PFSK-1 (cell line): ENCODE measurements around the gene CRLF2.

Experiments
- FOXP2 ChIP-seq: optimal IDR thresholded peaks from 2 replicates; pipeline ENCODE3; 2011; ENCODE audit warnings: borderline replicate concordance, control low read depth, inconsistent platforms; ENCODE audit not compliant: insufficient read depth; ENCODE audit errors: extremely low read length, extremely low read depth
- POLR2AphosphoS5 ChIP-seq: IDR thresholded peaks from 2 replicates; pipeline ENCODE4 v1.6.1; 2012; ENCODE audit warnings: low read depth, mild to moderate bottlenecking, control low read depth, low read length, moderate library complexity
- SIN3A ChIP-seq: IDR thresholded peaks from 2 replicates; pipeline ENCODE4 v1.6.1; 2012; ENCODE audit warnings: mild to moderate bottlenecking, low read length, moderate library complexity, borderline replicate concordance; ENCODE audit not compliant: insufficient read depth
- TAF1 ChIP-seq: IDR thresholded peaks from 2 replicates; pipeline ENCODE4 v1.6.1; 2012; ENCODE audit warnings: low read length, control low read depth, borderline replicate concordance; ENCODE audit not compliant: insufficient read depth
- TF ChIP-seq, protein P1 (sequence below), 2 experiments: IDR thresholded peaks; 2 replicates each; pipeline versions ENCODE4 v1.6.1 to v1.8.0; 2011 to 2012; ENCODE audit warnings: low read depth in 2 of 2, low read length in 2 of 2, control low read depth in 1 of 2, inconsistent platforms in 1 of 2, mild to moderate bottlenecking in 1 of 2, moderate library complexity in 1 of 2; ENCODE audit not compliant: insufficient read depth in 1 of 2

- TF ChIP-seq, protein P1, sequence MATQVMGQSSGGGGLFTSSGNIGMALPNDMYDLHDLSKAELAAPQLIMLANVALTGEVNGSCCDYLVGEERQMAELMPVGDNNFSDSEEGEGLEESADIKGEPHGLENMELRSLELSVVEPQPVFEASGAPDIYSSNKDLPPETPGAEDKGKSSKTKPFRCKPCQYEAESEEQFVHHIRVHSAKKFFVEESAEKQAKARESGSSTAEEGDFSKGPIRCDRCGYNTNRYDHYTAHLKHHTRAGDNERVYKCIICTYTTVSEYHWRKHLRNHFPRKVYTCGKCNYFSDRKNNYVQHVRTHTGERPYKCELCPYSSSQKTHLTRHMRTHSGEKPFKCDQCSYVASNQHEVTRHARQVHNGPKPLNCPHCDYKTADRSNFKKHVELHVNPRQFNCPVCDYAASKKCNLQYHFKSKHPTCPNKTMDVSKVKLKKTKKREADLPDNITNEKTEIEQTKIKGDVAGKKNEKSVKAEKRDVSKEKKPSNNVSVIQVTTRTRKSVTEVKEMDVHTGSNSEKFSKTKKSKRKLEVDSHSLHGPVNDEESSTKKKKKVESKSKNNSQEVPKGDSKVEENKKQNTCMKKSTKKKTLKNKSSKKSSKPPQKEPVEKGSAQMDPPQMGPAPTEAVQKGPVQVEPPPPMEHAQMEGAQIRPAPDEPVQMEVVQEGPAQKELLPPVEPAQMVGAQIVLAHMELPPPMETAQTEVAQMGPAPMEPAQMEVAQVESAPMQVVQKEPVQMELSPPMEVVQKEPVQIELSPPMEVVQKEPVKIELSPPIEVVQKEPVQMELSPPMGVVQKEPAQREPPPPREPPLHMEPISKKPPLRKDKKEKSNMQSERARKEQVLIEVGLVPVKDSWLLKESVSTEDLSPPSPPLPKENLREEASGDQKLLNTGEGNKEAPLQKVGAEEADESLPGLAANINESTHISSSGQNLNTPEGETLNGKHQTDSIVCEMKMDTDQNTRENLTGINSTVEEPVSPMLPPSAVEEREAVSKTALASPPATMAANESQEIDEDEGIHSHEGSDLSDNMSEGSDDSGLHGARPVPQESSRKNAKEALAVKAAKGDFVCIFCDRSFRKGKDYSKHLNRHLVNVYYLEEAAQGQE (IDR thresholded peaks at IDR 0.05; ENCODE audit: insufficient read depth in 1 of 2, low read depth in 2 of 2, low read length in 2 of 2), result peak in 1 of 2 experiments; percentile 79; a peak in 2 of 4 replicates
- no peak for TF ChIP-seq SIN3A
- no peak for TF ChIP-seq POLR2AphosphoS5
- TF ChIP-seq FOXP2, result no peak
- no peak for TF ChIP-seq TAF1
Observed at GRCh38 chrX:1249101-1249887, 36.8 kb upstream of the CRLF2 start.
